Ovary (tissue), 9 donors: ENCODE data around the gene FHL3. TPM values are rescaled to one million over a fixed set of nuclear protein-coding genes. Genes with fewer than 3 reads are reported as not detected.

Source experiments
- DNase-seq, 5 donors: peaks; one replicate each; pipeline ENCODE4 v3.0.0-alpha.2; 2019 to 2020
- H3K27ac ChIP-seq, 2 donors: fragments of 200-600 bp; one replicate each; pipeline versions ENCODE4 v1.5.1 to v1.8.0; 2019 to 2022
- H3K27me3 ChIP-seq: fragments of 200-600 bp; one replicate; pipeline ENCODE4 v1.8.0; 2022
- H3K36me3 ChIP-seq: fragments of 200-600 bp; sonication (generic); one replicate; pipeline ENCODE4 v1.5.1; 2019
- H3K4me1 ChIP-seq: one replicate; pipeline ENCODE4 v1.8.1; 2013; ENCODE audit warnings: mild to moderate bottlenecking, moderate library complexity; ENCODE audit not compliant: insufficient read depth
- H3K4me3 ChIP-seq: fragments of 200-600 bp; sonication (generic); one replicate; pipeline ENCODE4 v1.5.1; 2017
- H3K9me3 ChIP-seq, 2 donors: fragments of 200-600 bp in 1 of 2; sonication (generic) in 1 of 2; one replicate each; pipeline versions ENCODE4 v1.5.1 to v1.8.1; 2013 to 2019; ENCODE audit warnings: mild to moderate bottlenecking in 1 of 2, moderate library complexity in 1 of 2
- CTCF ChIP-seq, 3 donors: fragments of 450-650 bp in 2 of 3; fragments of 200-600 bp in 1 of 3; IDR thresholded peaks; one replicate each; pipeline versions ENCODE4 v1.5.1 to v1.8.0; 2016 to 2022; ENCODE audit warnings: antibody characterized with exemption in 3 of 3, mild to moderate bottlenecking in 1 of 3
- EP300 ChIP-seq: sonication (generic); formaldehyde crosslinking; IDR thresholded peaks from one replicate; pipeline ENCODE4 v1.6.1; 2017; ENCODE audit warnings: antibody characterized with exemption
- POLR2A ChIP-seq: fragments of 450-650 bp; IDR thresholded peaks from one replicate; pipeline ENCODE4 v1.6.1; 2017; ENCODE audit warnings: antibody characterized with exemption, mild to moderate bottlenecking, moderate library complexity
- WGBS, 3 donors: extraction: QIAGEN DNeasy Blood & Tissue Kit in 1 of 3; methylation state at CpG; one replicate each; pipeline versions ENCODE4 v1.1.5 to v1.1.7; 2013 to 2017; 5-methylcytosine and 5-hydroxymethylcytosine counted together
- intact Hi-C, 4 donors: fragments of 100-400 bp; cut with DNase I; formaldehyde crosslinking; loops; one replicate each; pipeline versions ENCODE4 v1.11.0 to v1.15.1; 2022 to 2023
- polyA plus RNA-seq, 2 donors: library from polyadenylated mRNA; stranded (reverse); fragments of 200-250 nt in 1 of 2; fragments of 350-450 nt in 1 of 2; fragmentation: Illumina TruSeq in 1 of 2; extraction: RNeasy Lipid Tissue Mini Kit (QIAGEN cat#74804) in 1 of 2; gene quantifications; one replicate each; pipeline ENCODE4 v1.2.3, GENCODE V29; 2013 to 2014
- total RNA-seq, 7 donors: library from RNA; depleted of rRNA in 2 of 7; stranded (reverse); fragments of >200 nt in 2 of 7; fragmentation: NEBNext Ultra II Directional in 3 of 7; extraction: Animal tissue kit (Norgen Biotek cat#: 25700) in 3 of 7; gene quantifications; one replicate each; pipeline versions ENCODE4 v1.1.0 to v1.2.4, GENCODE V29; 2016 to 2023
- donor health status: DM: no; HTN: no; CAD: no; lungs with moderate emphysema.
- donor health status: DM: no; HTN: no; CAD: no.
- donor health status: Bipolar disorder and iron deficiency.
- donor health status: DM: yes; HTN: yes; CAD: no.
- donor health status: DM: no; HTN: no; CAD: no.
- donor health status: DM: yes; HTN: yes; CAD: no.

The FHL3 gene
- total and polyA plus RNA-seq, 9 donors = 13.9 to 63.3 (median 28.8) TPM

GRCh38 chr1:38018864-38019343 is 13.6 kb upstream of the FHL3 start:
- intact Hi-C loops = no loop called here
- Histone ChIP-seq H3K27me3 (no peaks in the 10 kb centered on the region), H3K27ac (no peak overlapping the region), H3K36me3 (no peaks in the 10 kb centered on the region), H3K9me3 (no peaks in the 10 kb centered on the region), H3K4me1 (no peaks in the 10 kb centered on the region), H3K4me3 (no peak overlapping the region)
- peak in 2 of 3 donors; percentile 23 to 49 for TF ChIP-seq CTCF (IDR thresholded peaks at IDR 0.05)
- no peak for TF ChIP-seq EP300
- no peak for TF ChIP-seq POLR2A
- DNase-seq = peak in 1 of 5 donors; percentile 1
- 69 to 74% (median 71%) methylated on average over 6 of the region's 6 CpGs for WGBS, 3 donors

GRCh38 chr1:38015978-38016725 is 10.8 kb upstream of the FHL3 start:
- DNase-seq = peak in 1 of 5 donors; percentile 13
- H3K4me3 ChIP-seq = no peak overlapping the region
- peak overlapping the region in 1 of 2 donors; percentile 13 for H3K27ac ChIP-seq

GRCh38 chr1:38014724-38015424 is 9.6 kb upstream of the FHL3 start:
- H3K4me1 ChIP-seq = no peaks in the 10 kb centered on the region
- no peak overlapping the region for H3K4me3 ChIP-seq
- no peaks in the 10 kb centered on the region for H3K36me3 ChIP-seq
- 72 to 83% (median 75%) methylated on average over 11 of the region's 11 CpGs for WGBS, 3 donors
- TF ChIP-seq POLR2A (no peak), CTCF (IDR thresholded peaks at IDR 0.05) (no peak), EP300 (no peak)
- H3K27me3 ChIP-seq = no peaks in the 10 kb centered on the region
- no peak overlapping the region for H3K27ac ChIP-seq
- DNase-seq = peak in 1 of 5 donors; percentile 7
- intact Hi-C loops = no loop called here
- H3K9me3 ChIP-seq = no peaks in the 10 kb centered on the region

More at GRCh38 chr1:38015978-38016725, 10.8 kb upstream of the FHL3 start:
- Histone ChIP-seq H3K4me1 (no peaks in the 10 kb centered on the region), H3K36me3 (no peaks in the 10 kb centered on the region), H3K9me3 (no peaks in the 10 kb centered on the region), H3K27me3 (no peaks in the 10 kb centered on the region)
- intact Hi-C loops = no loop called here
- WGBS, 3 donors = 12 to 33% (median 16%) methylated on average over 6 of the region's 6 CpGs
- TF ChIP-seq EP300 = no peak

GRCh38 chr1:38014171-38014570 is 8.9 kb upstream of the FHL3 start:
- no peaks in the 10 kb centered on the region for H3K36me3 ChIP-seq
- intact Hi-C loops = no loop called here
- no peaks in the 10 kb centered on the region for H3K9me3 ChIP-seq
- no peak overlapping the region for H3K4me3 ChIP-seq
- no peaks in the 10 kb centered on the region for H3K27me3 ChIP-seq
- whole genome bisulfite sequencing, 3 donors = 36 to 43% (median 42%) methylated on average over 4 of the region's 4 CpGs
- TF ChIP-seq POLR2A = no peak
- no peak overlapping the region for H3K27ac ChIP-seq
- H3K4me1 ChIP-seq = no peaks in the 10 kb centered on the region
- DNase-seq = no peak

- H3K4me1 ChIP-seq = no peaks in the 10 kb centered on the region
These were observed 7.9 kb upstream of the FHL3 start for GRCh38 chr1:38013227-38013622.

More at GRCh38 chr1:38013227-38013622, 7.9 kb upstream of the FHL3 start:
- intact Hi-C loops = no loop called here
- no peak for DNase-seq
- Histone ChIP-seq H3K4me3 (peak overlapping the region; percentile 84), H3K9me3 (no peaks in the 10 kb centered on the region), H3K36me3 (no peaks in the 10 kb centered on the region), H3K27ac (peak overlapping the region in 1 of 2 donors; percentile 52), H3K27me3 (no peaks in the 10 kb centered on the region)
- WGBS, 3 donors = 3 to 8% (median 5%) methylated on average over 4 of the region's 4 CpGs
- no peak for TF ChIP-seq POLR2A
- TF ChIP-seq EP300 = no peak
